GM19395 (cell line): ENCODE measurements around the gene DGKZ.

ENCODE experiments used
- ATAC-seq: cut with Tn5 transposase; IDR thresholded peaks from one replicate; pipeline ENCODE4 v1.9.1; 2021; ENCODE audit warnings: mild to moderate bottlenecking, moderate library complexity; ENCODE audit not compliant: unreplicated experiment

Gene DGKZ

GRCh38 chr11:46391186-46391577, 43.9 kb downstream of the DGKZ start:
- no peak for ATAC-seq

DNA sequence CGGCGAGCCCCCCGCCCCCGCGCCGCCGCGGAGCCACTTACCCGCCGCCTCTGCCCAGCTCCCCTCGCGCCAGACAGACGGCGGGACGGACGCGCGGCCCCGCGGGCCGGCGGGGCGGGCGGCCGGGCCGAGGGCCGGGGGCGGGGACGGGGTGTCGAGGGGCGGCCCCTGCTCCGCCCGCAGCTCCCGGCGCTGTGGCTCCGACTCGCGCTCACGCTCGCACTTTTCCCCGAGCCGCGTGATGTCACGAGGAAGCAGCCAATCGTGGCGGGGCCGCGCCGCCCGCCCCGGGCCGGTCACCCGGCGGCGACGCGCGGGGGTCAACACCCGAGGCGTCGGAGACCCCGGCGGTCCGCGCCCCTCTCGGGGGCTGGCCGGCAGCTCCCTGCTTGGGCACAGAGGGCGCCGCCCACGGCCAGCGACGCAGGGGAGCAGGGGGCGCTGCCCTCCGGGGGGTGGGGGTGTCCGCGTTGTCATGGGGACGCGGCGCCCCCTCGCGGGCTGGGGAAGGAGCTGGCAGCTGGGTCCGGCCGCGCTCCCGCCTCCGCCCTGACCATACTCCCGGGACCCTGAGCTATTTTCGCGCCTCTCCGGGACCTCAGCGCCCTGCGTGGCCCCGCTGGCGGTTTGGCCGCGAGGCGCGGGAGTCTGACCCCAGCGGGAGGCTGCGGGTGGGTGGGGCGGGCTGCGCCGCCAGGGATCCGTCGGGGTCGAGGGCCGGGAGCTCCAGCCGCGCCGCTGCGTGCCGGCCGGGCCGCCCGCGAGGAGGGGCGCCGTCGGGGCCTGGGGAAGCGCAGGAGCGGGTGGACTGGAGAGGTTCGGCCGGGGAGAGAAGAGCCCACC, 44.5 kb downstream of the DGKZ start, which contains the start of gene CHRM4:
TSS of gene CHRM4 (minus strand) at position 199 of the 843 bp plus-strand sequence. CDS start 5,219 bp downstream, outside the sequence.
- no peak for ATAC-seq

DNA sequence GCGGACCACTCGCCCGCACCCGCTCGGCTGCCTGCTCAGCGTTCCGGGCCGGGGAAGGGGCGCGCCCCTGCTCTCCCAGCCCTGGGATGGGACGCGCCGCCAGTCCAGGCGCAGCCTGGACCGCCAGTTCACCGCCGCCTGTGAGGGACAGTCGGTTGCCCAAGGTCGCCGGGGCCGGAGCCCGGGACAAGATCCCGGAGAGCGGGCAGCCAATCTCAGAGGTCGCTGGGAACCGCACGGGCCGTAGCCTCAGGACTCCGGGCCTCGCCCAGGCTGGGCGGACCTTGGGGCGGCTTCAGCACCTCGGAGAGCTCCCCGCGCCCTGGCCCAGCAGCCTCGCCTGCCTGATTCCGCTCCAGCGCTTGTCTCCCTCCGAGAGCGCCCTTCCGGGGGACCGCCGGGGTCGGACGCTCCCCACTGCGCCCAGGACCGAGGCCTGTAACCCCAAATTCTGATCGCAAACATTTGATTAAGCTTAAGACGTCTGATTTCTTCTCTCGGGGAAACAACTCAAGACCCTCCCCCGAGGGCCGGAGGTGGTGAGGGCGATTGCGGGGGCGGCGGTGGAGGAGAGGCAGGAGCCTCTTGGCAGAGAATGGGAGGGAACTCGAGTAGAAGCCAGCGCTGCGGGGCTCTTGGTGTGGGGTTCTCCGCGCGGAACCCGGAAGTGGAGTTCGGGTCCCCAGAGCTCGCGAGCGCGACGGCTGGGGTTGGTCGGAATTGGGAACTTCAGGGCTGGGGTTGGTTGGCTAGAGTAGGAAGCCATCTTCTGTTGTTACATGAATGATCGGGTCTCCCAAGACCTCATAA, 45.4 kb downstream of the DGKZ start:
- ATAC-seq = no peak

DNA sequence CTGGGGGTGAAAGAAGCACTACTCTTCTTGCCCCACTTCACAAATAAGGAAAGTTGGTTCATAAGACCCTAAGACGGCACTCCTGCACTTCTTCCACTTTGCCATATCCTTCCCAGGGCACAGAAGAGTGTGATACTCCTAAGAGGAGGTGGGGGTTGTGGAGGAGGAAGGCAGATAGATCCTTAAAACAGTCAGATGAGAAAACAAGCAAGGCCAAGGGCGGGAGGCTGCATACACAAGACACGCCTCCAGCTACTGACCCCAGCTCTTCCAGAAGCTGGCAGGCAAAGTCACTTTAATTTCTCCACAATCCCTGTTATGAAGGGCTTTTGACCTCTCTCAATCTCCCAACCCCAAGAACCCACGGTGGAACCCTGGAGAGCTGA, 46.0 kb downstream of the DGKZ start:
- ATAC-seq = no peak

- no peak for ATAC-seq
Measured at GRCh38 chr11:46393759-46394158, 46.5 kb downstream of the DGKZ start.

DNA sequence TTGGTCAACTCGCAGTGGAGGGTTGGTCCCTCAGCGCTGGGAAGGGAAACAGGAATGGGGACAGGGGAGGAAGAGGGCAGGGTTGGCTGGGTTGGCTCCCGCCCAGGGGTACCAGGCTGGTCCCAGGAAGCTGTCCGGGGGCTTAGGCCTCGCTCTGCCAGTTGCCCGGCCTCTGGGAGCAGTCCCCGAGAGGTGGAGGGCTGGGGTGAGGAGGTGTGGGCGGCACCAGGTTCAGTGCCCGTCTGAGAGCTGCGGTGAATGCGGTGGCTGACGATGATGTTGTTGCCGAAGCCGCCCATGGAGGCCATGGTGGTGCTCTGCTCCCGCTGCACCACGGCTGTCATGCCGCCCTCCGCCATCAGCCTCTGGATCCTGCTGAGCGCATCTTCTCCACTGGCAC, 50.3 kb downstream of the DGKZ start:
- no peak for ATAC-seq

DNA sequence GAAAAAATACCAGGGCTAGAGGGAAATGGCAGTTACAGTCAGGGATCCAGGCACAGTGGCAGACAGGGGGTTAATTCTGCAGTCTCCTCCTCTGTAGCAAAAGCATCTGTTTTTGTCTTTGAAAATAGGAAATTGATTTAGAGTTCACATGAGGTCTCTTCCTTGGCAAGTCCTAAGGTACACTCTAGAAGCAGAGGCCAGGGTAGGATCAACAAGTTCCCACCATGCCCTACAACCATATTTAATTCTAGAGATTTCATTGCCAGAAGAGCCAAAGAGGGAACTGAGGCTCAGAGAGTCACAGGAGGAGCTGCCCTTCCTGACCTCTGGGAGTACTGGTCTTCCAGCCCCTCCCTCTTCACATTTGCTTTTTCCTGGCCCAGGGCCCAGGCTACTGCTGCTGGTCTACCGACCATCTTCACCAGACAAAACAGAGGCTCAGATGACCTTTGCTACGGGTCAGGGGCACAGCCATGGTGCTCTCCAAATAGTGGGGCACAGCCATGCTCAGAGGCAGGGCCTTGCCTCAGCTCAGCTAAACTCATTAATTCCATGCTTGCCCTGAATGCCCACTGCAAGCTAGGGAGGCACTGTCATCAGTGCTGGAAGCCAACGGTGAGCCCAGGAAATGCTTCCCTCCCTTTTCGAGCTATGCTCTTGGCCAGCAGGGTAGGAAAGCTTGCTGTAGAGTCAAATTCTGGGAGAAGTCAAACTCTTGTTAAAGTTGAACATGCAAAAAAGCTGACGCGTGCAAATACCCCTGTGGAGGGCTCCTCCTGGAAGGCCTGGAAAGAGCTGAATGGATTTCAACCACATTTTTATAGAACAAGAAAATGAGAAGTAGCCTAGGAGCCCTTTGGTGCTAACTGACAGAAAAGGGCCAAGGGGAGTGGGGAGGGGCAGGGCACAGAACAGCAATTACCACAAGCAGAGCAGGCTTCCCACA, 56.0 kb downstream of the DGKZ start:
- no peak for ATAC-seq

DNA sequence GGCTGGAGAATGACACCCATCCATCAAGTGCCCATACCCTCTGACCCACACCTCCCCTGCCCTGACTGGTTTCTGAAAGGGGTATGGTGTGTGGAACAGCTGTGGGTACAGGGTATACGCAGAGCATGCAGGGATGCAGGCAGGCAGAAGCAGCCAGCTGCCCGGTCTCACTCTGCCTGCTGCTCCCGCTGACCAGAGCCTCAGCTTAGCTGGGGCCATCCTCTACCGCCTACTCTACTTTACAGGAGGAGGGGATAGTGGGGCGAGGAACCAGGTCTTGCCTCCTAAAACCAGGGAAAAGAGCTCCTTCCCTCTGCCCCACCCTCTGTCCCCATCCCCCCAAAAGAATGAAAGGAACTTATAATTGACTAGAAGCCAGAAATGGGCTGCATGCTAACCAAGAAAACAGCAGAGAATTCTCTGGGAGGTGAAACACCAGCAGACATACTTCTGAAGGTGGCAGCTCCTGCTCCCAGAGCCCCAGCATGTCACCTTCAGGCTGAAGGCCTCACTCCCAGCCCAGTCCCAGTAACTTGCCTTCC, 57.3 kb downstream of the DGKZ start:
- ATAC-seq = no peak

DNA sequence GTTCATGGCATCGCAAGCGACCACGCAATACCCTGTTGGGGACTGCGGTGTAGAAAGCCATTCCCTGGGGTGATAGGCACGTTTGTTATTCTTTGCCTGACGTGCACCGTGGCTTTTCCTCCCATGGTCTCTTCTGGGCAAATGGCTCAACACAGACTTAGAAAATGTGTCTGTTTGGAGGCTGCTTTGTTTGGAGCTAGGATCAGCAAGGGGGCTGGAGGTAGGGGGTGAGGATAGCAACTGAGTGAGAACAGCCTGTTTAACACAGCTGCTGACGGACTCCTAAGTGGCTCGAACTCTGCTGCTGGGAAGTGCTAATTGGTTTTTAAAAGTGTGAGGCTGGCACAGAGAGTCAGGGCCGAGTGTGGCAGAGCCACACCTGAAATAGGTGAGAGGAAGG, 60.4 kb downstream of the DGKZ start:
- ATAC-seq = no peak

GRCh38 chr11:46408407-46408986, 61.2 kb downstream of the DGKZ start:
- no peak for ATAC-seq

GRCh38 chr11:46410021-46410420, 62.8 kb downstream of the DGKZ start:
- ATAC-seq = no peak

GRCh38 chr11:46413760-46414465, 66.7 kb downstream of the DGKZ start:
- ATAC-seq = no peak

GRCh38 chr11:46414466-46414796, 67.2 kb downstream of the DGKZ start:
- ATAC-seq = no peak

GRCh38 chr11:46414879-46415278, 67.6 kb downstream of the DGKZ start:
- no peak for ATAC-seq

DNA sequence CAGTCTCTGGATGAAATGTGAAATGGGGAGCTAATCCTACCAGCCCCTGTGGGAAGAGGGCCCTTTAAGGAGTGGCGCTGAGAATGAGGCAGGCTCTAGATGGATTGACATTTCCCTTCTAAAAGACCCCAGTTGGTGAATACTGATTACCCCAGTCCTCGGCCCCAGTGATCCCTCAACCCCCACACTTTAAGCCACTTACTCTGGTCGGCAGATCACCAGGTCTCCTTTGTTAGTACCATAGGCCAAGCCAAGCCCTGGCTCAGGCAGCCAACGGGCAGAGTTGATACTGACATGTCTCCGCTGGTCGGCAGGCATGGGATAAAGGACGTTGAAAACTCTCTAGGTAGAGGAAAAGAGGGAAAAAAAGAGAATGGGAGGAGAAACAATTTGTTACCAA, 70.4 kb downstream of the DGKZ start:
- ATAC-seq = no peak

DNA sequence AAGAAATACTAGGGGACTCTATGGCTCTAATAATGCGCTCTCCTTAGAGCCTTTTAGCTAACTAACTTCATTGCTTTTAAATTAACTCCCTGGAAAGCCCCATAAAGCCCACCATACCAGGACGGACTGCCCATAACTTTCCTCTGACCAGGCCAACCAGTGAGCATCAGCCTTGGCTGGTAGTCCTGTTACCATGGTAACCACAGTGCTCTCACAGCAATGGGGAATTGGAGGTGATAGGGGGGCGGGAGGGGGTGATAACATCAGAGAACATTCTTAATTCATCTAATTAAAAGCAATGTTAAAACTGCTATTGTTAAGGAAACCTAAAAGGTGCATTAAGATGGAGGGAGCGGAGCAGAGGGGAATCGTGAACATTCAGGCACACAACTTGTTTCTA, 71.5 kb downstream of the DGKZ start:
- ATAC-seq = no peak

DNA sequence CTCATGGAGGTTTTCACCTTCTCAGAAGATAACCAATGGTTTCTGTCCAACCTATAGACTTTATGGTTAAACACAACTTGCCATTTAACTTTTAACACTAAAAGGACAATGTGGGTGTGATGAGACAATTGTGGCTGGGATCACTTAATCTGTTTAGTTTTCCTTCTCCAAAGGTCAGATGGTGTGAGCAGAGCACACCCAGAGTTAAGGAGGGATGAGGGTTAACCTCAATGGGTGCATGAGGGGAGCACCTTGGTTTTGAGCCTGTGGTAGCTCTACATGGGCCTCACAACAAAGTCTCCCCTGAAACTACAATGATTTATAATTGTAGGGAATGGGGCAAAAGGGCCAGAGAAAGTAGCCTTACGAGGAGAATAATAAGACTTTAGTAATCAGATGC, 73.2 kb downstream of the DGKZ start:
- no peak for ATAC-seq

- no peak for ATAC-seq
Measured at GRCh38 chr11:46421257-46421880, 74.1 kb downstream of the DGKZ start.

DNA sequence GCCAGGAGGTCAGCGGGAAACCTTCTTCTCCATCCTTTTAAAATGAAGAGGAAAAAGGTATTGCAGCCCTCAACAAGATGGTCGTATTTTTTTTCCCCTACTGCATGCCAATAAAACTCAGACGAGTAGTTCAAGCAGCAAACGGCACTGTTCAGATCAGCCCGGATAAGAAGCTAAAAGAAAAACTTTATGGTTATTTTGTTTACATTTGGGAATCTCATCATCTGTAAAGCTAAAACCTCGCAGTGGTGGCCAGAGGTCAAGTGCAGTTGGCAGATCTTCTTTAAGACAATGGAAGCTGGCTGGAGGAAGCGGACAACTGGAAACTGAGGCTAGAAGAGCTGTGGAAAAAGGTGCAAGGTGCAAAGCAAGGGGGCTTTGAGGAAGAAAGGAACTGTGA, 75.3 kb downstream of the DGKZ start:
- ATAC-seq = no peak
